Fibroblast of lung (primary cell): ENCODE results near the gene PPM1H.

Experiments used
- CTCF ChIP-seq, 2 donors: IDR thresholded peaks in 1 of 2; conservative IDR thresholded peaks in 1 of 2; 1 replicate in 1 of 2; 2 replicates in 1 of 2; pipeline ENCODE4 v1.5.1; 2011 to 2012; ENCODE audit warnings: low read length in 2 of 2, control low read depth in 1 of 2, inconsistent platforms in 1 of 2, low read depth in 1 of 2, mild to moderate bottlenecking in 1 of 2
- EZH2 ChIP-seq: IDR thresholded peaks from 2 replicates; pipeline ENCODE4 v1.5.1; 2012; ENCODE audit warnings: low read length, control low read depth, mild to moderate bottlenecking; ENCODE audit errors: missing control alignments

GRCh38 chr12:62642486-62642885 is 292.5 kb downstream of the PPM1H start:
- TF ChIP-seq CTCF (conservative IDR thresholded peaks at IDR 0.05 in 1 of 2, IDR thresholded peaks at IDR 0.05 in 1 of 2; ENCODE audit: low read depth in 1 of 2, low read length in 2 of 2) (no peak), EZH2 (no peak)
